ENCODE measurements around the gene IL22. TPM values are rescaled to one million over a fixed set of nuclear protein-coding genes. Genes with fewer than 3 reads are reported as not detected.

IL22 gene, protein sequence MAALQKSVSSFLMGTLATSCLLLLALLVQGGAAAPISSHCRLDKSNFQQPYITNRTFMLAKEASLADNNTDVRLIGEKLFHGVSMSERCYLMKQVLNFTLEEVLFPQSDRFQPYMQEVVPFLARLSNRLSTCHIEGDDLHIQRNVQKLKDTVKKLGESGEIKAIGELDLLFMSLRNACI
- total RNA-seq (not detected), polyA plus RNA-seq (not detected)
- long read RNA-seq, donor 1, result 0 reads
- long read RNA-seq, donor 2, result 0 reads
- long read RNA-seq, donor 3, result 0 reads
- long read RNA-seq, donor 4, result 0 reads
- long read RNA-seq, donor 5, result 0 reads
- long read RNA-seq, donor 6, result 0 reads
- long read RNA-seq, donor 7, result 0 reads
- long read RNA-seq, donor 8, result 0 reads
- long read RNA-seq, donor 9, result 0 reads
- long read RNA-seq, donor 10, result 0 reads

DNA sequence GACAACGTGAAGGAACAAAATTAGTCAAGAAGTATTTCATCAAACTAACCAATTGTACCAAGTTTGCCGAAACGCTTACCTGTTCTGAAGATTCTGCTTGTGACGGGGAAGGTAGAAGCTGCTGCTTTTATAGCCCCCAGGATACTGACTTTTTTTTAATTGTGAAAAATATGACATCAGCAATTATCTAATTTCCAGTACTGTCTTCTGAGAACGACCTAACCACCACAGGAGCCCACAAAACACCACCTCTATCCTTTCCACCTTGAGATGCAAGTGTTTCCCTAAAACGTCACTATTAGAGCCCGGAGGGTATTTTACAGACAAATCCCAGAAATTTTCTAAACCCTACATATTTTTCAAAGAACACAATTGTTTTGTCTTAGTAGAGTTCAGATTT lies at the start of gene IL22:
IL22 (minus strand) TSS at position 101 of the 400 bp plus-strand sequence. CDS start 156 bp downstream, outside the sequence.
- intact Hi-C loops (cut with DNase I), result no loop called here
- WGBS, 4 donors, result 83 to 86% (median 84%) methylated on average over 7 of the region's 7 CpGs
- Histone ChIP-seq H3K36me3 (replicated peaks in 1 of 2) (no peaks in the 10 kb centered on the region), H3K4me1 (replicated peaks in 1 of 2) (no peaks in the 10 kb centered on the region), H3K4me3 (no peak within 1 kb of the TSS), H3K9me3 (replicated peaks in 1 of 3) (no peaks in the 10 kb centered on the region), H3K27ac (no peak within 1 kb of the TSS), H3K27me3 (no peaks in the 10 kb centered on the region)
- TF ChIP-seq POLR2A (IDR thresholded peaks at IDR 0.05), result no peak
- TF ChIP-seq, protein P1, sequence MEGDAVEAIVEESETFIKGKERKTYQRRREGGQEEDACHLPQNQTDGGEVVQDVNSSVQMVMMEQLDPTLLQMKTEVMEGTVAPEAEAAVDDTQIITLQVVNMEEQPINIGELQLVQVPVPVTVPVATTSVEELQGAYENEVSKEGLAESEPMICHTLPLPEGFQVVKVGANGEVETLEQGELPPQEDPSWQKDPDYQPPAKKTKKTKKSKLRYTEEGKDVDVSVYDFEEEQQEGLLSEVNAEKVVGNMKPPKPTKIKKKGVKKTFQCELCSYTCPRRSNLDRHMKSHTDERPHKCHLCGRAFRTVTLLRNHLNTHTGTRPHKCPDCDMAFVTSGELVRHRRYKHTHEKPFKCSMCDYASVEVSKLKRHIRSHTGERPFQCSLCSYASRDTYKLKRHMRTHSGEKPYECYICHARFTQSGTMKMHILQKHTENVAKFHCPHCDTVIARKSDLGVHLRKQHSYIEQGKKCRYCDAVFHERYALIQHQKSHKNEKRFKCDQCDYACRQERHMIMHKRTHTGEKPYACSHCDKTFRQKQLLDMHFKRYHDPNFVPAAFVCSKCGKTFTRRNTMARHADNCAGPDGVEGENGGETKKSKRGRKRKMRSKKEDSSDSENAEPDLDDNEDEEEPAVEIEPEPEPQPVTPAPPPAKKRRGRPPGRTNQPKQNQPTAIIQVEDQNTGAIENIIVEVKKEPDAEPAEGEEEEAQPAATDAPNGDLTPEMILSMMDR (IDR thresholded peaks at IDR 0.05), result no peak
- no peak for DNase-seq

DNA sequence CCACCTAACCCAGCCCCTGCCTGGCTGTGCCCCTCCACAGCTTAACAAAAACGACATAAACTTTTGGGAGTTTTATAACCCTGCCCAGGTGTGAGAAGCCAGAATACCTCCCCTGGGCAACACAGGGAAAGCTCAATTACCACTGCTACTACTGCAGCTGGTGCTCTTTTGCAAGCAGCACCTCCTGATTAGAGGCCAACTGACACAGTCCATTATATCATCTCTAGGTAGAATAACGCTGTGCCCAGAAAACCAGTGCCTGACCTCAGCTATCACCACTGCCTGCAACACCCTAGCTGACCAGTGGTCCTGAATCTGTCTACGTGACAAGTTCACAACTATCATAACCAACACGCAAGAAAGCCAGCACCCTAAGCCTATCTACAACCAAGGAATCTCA lies 44.5 kb upstream of the IL22 start:
- no peaks in the 10 kb centered on the region for H3K36me3 ChIP-seq (replicated peaks in 1 of 2)
- no peak overlapping the region for H3K27ac ChIP-seq
- H3K4me3 ChIP-seq, result no peak overlapping the region
- no peaks in the 10 kb centered on the region for H3K27me3 ChIP-seq
- 85 to 93% (median 88%) methylated on average over 3 to 4 of the region's 4 CpGs for WGBS, 4 donors
- no peak for TF ChIP-seq POLR2A (IDR thresholded peaks at IDR 0.05)
- TF ChIP-seq, protein P1 (IDR thresholded peaks at IDR 0.05), result no peak
- intact Hi-C loops (cut with DNase I), result no loop called here
- H3K9me3 ChIP-seq (replicated peaks in 1 of 3), result no peaks in the 10 kb centered on the region
- DNase-seq, result no peak
- H3K4me1 ChIP-seq (replicated peaks in 1 of 2), result no peaks in the 10 kb centered on the region

DNA sequence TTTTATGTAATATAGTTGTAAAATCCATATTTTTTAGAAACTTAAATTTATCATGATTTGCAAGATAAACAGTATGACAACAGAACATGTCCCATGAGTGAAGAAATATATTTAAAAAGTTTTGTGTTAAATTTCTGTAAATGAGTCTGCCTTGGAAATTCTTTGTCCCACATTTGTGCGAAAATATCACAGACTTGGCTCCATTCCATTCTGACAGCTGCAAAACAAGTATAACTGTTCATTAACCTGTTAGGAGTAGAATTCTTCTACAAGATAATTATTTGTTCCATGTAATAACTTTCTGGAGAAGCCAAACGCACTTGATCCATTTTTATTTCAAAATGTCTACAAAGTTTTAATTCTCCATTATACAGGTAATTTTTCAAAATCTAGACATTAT lies 40.8 kb upstream of the IL22 start:
- intact Hi-C loops (cut with DNase I), result no loop called here
- Histone ChIP-seq H3K36me3 (replicated peaks in 1 of 2) (no peaks in the 10 kb centered on the region), H3K9me3 (replicated peaks in 1 of 3) (no peaks in the 10 kb centered on the region), H3K4me3 (no peak overlapping the region), H3K27ac (no peak overlapping the region), H3K27me3 (no peaks in the 10 kb centered on the region), H3K4me1 (replicated peaks in 1 of 2) (peaks cover 0 to 5% of the 10 kb centered on the region in 2 donors)
- DNase-seq, result no peak
- TF ChIP-seq POLR2A (IDR thresholded peaks at IDR 0.05), result no peak
- TF ChIP-seq, protein P1 (IDR thresholded peaks at IDR 0.05), result no peak
- WGBS, 4 donors, result 55 to 75% (median 59%) methylated on average over 2 of the region's 2 CpGs

DNA sequence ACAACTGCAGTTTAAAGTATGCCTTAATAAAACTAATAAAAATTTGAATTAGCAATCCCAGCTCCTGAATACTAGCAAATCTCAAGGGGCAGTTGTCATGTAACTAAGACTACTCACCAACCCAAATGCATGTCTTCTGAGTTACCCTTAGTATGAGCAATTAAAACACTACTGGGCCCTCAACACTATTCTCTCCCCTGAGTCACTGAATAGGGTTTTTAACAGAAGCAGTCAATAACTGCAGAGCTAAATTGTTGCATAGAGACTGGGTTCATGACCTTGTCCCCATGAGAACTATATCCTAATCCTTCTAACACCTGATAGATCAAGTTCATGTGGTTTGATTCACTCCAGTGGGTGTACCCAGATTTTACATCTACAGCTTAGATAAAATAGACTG lies 39.9 kb upstream of the IL22 start:
- Histone ChIP-seq H3K36me3 (replicated peaks in 1 of 2) (no peaks in the 10 kb centered on the region), H3K4me1 (replicated peaks in 1 of 2) (peaks cover 0 to 5% of the 10 kb centered on the region in 2 donors), H3K27ac (no peak overlapping the region), H3K4me3 (no peak overlapping the region), H3K27me3 (no peaks in the 10 kb centered on the region), H3K9me3 (replicated peaks in 1 of 3) (no peaks in the 10 kb centered on the region)
- no peak for TF ChIP-seq POLR2A (IDR thresholded peaks at IDR 0.05)
- TF ChIP-seq, protein P1 (IDR thresholded peaks at IDR 0.05), result no peak
- intact Hi-C loops (cut with DNase I), result no loop called here
- no peak for DNase-seq
